Glutamatergic neuron (in vitro differentiated cells): ENCODE measurements around the gene SREBF2. TPM values are rescaled to one million over a fixed set of nuclear protein-coding genes. Genes with fewer than 3 reads are reported as not detected.
A peak's percentile ranks its signal among the peaks of the same experiment; 100 is the strongest.

Experiments used
- DNase-seq: peaks from one replicate; pipeline ENCODE4 v3.0.0; 2022
- H3K27ac Mint-ChIP-seq: one replicate; pipeline ENCODE4 v1.8.0; 2020; ENCODE audit warnings: mild to moderate bottlenecking, mixed read lengths, inconsistent platforms; ENCODE audit not compliant: unreplicated experiment
- H3K27me3 Mint-ChIP-seq: one replicate; pipeline ENCODE4 v1.8.0; 2020; ENCODE audit warnings: mild to moderate bottlenecking, moderate library complexity, mixed read lengths, inconsistent platforms; ENCODE audit not compliant: unreplicated experiment
- H3K36me3 Mint-ChIP-seq: one replicate; pipeline ENCODE4 v1.8.0; 2020; ENCODE audit warnings: mild to moderate bottlenecking, mixed read lengths, inconsistent platforms; ENCODE audit not compliant: unreplicated experiment
- H3K4me1 Mint-ChIP-seq: one replicate; pipeline ENCODE4 v1.8.0; 2020; ENCODE audit warnings: mild to moderate bottlenecking, low read depth, mixed read lengths, inconsistent platforms; ENCODE audit not compliant: unreplicated experiment
- H3K4me3 Mint-ChIP-seq: one replicate; pipeline ENCODE4 v1.8.0; 2020; ENCODE audit warnings: mild to moderate bottlenecking, mixed read lengths, inconsistent platforms; ENCODE audit not compliant: unreplicated experiment
- H3K9me3 Mint-ChIP-seq: one replicate; pipeline ENCODE4 v1.8.0; 2020; ENCODE audit warnings: mild to moderate bottlenecking, moderate library complexity, mixed read lengths, inconsistent platforms; ENCODE audit not compliant: unreplicated experiment
- total RNA-seq: library from RNA; stranded (reverse); fragmentation: NEBNext Ultra II Directional; extraction: Animal tissue kit (Norgen Biotek cat#: 25700); gene quantifications from one replicate; pipeline ENCODE4 v1.2.1, GENCODE V29; 2021; ENCODE audit not compliant: unreplicated experiment
- TF ChIP-seq, protein P1 (sequence below): fragments of 200-600 bp; sonication (generic); IDR thresholded peaks from one replicate; pipeline ENCODE4 v1.5.0; 2021; ENCODE audit not compliant: partially characterized antibody, unreplicated experiment

SREBF2 gene
- total RNA-seq, 1 donor from 2014 or later, result 291 TPM

GRCh38 chr22:41819257-41819656 is 13.6 kb upstream of the SREBF2 start:
- Mint-ChIP-seq H3K27me3 (peaks cover 4% of the 10 kb centered on the region), H3K27ac (no peak overlapping the region), H3K4me1 (peaks cover 25% of the 10 kb centered on the region), H3K4me3 (no peak overlapping the region), H3K36me3 (no peaks in the 10 kb centered on the region), H3K9me3 (peaks cover 7% of the 10 kb centered on the region)
- DNase-seq, result no peak
- TF ChIP-seq, protein P1, sequence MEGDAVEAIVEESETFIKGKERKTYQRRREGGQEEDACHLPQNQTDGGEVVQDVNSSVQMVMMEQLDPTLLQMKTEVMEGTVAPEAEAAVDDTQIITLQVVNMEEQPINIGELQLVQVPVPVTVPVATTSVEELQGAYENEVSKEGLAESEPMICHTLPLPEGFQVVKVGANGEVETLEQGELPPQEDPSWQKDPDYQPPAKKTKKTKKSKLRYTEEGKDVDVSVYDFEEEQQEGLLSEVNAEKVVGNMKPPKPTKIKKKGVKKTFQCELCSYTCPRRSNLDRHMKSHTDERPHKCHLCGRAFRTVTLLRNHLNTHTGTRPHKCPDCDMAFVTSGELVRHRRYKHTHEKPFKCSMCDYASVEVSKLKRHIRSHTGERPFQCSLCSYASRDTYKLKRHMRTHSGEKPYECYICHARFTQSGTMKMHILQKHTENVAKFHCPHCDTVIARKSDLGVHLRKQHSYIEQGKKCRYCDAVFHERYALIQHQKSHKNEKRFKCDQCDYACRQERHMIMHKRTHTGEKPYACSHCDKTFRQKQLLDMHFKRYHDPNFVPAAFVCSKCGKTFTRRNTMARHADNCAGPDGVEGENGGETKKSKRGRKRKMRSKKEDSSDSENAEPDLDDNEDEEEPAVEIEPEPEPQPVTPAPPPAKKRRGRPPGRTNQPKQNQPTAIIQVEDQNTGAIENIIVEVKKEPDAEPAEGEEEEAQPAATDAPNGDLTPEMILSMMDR, result no peak

DNA sequence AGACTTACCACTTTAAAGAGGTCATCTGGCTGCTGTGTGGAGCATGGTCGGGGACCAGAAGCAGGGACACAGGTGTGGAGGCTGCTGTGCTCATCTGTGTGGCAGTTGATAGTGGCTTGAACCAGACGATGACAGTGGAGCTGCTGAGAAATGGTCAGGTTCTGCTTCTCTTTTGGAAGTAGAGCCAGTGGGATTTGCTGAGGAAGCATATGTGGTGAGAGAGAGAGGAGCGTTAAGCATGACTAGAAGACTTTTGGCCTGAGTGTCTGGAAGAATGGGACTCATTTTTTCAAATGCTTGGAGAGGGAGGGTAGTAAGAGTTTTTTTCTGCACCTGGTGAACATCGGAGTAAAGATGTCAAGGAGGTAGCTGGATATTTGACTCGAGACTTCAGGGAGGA is 12.5 kb upstream of the SREBF2 start:
- no peak for DNase-seq
- peak overlapping the region; percentile 65 for H3K27ac Mint-ChIP-seq

DNA sequence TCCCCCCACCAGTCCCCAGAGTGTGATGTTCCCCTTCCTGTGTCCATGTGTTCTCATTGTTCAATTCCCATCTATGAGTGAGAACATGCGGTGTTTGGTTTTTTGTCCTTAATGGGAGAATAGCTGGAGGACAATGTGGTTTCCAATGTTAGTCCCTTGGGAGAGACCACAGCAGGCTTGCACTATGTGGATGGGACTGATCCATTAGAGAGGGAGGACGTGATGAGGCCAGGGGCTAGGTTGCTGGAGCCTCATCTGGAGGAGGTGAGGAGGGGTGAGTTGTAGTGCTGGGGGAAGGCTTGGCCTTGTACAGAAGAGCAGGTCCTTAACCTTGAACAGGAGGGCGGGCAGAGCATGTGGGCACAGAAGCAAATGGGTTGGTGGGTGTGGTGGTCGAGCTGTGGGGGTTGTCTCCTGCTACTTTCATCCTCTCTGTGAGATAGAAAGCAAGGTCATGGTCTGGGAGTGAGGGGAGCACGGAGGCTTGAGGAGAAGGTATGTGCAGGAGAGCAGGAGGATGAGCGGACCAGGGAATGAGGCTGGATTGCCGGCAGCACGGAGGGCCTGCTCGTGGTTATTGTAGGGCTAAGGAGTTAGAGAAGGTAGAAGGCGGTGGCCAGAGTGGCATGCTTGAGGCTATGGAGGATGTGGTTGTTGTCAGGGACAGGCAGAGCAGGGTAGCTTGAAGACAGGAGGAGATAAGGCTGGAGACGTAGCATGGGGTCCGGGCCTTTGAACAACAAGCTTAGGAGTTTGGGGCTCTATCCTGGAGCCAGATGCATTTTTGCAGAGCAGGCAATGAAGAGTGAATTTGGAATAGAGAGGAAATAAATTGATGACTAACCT is 11.2 kb upstream of the SREBF2 start:
- Mint-ChIP-seq H3K4me3 (peak overlapping the region; percentile 40), H3K27ac (peak overlapping the region; percentile 84), H3K4me1 (peaks cover 28% of the 10 kb centered on the region), H3K36me3 (no peaks in the 10 kb centered on the region), H3K27me3 (peaks cover 4% of the 10 kb centered on the region), H3K9me3 (peaks cover 11% of the 10 kb centered on the region)
- TF ChIP-seq, protein P1, result no peak
- peak; percentile 34 for DNase-seq

More for the DNA sequence above, 12.5 kb upstream of the SREBF2 start:
- TF ChIP-seq, protein P1, result no peak
- peaks cover 11% of the 10 kb centered on the region for H3K9me3 Mint-ChIP-seq
- H3K27me3 Mint-ChIP-seq, result peaks cover 4% of the 10 kb centered on the region
- no peaks in the 10 kb centered on the region for H3K36me3 Mint-ChIP-seq
- peak overlapping the region; percentile 18 for H3K4me3 Mint-ChIP-seq
- H3K4me1 Mint-ChIP-seq, result peaks cover 26% of the 10 kb centered on the region

DNA sequence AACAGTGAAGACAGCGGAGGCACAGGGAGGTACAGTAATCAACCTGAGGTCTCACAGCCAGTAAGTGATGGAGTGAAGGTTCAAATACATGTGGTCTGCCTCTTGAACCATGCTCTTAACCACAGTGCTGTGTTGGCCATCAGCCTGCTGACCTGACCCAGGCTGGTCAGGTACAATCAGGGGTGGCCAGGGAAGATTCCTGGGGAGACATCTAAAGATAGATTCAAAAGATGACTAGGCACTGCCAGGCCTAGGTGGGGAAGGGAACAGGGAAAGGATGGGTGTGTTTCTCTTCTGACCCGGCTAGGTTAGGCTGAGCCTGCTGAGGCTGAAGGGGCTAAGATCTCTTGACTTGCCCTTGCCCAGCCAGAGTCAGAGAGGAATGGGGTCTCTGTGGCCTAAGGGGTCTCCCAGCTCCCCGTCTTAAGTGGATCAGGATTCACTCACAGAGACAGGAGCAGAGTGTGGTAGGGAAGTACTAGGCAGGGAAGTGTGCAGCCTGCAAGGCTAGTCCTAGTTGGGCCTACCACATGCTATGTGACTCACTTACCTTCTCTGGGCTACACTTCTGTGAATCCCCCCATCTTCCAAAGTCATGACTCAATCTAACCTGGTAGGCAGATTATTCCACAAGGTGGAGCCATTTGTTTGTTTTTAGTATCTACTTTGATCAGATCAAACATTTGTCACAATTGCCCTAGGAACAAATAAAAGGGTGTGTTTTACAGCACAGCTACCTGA is 10.4 kb upstream of the SREBF2 start:
- Mint-ChIP-seq H3K27me3 (peaks cover 4% of the 10 kb centered on the region), H3K4me1 (peaks cover 32% of the 10 kb centered on the region), H3K36me3 (no peaks in the 10 kb centered on the region), H3K9me3 (peaks cover 11% of the 10 kb centered on the region), H3K27ac (peak overlapping the region; percentile 41), H3K4me3 (peak overlapping the region; percentile 40)
- no peak for DNase-seq
- TF ChIP-seq, protein P1, result peak; percentile 15

DNA sequence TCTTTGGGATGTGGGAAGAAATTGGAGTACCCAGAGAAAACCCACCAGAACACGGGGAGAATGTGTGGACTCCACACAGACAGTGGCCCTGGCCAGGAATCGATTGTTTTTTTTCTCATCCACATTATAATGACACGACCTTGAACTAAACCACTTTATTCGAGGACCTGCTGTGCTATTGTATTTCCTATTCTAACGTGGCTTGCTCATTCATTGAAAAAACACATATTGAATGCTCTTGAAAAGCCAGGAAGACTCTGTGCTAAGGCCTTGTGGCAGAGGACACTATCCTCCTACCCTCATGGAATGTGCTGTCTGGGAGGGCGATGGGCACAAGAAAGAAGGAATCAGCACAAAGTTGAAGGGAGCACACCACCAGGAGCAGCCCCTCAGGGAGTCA is 9.1 kb upstream of the SREBF2 start:
- Mint-ChIP-seq H3K4me3 (no peak overlapping the region), H3K9me3 (peaks cover 11% of the 10 kb centered on the region), H3K36me3 (no peaks in the 10 kb centered on the region), H3K27me3 (peaks cover 4% of the 10 kb centered on the region), H3K27ac (no peak overlapping the region), H3K4me1 (peaks cover 38% of the 10 kb centered on the region)
- TF ChIP-seq, protein P1, result no peak
- no peak for DNase-seq
